Measurements from ENCODE around the gene PRKCE.

PRKCE gene

DNA sequence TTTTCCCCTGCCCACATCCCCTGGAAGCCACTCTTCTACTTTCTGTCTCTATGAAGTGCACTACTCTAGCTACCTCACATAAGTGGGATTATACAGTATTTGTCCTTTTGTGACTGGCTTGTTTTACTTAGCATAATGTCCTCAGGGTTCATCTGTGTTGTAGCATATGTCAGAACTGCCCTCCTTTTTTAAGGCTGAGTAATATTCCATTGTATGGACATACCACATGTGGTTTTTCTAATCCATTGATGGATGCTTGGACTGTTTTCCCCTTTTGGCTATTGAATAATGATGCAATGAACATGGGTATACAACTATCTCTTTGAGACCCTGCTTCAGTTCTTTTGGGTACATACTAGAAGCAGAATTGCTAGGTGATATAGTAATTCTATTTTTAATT lies 95.9 kb downstream of the PRKCE start:
- no peak for TF ChIP-seq ZNF274 (IDR thresholded peaks at IDR 0.05; ENCODE audit: low read depth, low read length)
- no peak overlapping the region for H3K4me3 ChIP-seq (ENCODE audit: low read length)

DNA sequence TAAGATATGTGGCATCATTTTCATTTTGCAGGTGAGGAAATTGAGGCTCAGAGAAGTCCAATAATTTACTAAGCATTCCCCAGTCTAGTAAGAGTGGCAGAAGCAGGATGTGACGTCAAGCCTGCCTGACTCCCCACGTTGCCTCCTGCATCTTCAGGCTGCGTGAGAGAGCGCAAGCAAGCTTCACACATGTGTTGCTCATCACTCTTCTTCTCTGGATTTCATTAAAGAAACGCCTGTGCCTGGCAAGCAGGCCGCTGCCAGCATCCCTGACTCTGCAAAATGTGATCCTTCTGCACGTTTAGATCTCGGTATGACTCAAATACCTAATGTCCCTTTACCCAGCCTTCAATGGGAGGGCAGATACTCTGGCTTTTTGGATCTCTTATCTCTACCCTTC lies 96.8 kb downstream of the PRKCE start:
- TF ChIP-seq ZNF274 (IDR thresholded peaks at IDR 0.05; ENCODE audit: low read depth, low read length): no peak
- H3K4me3 ChIP-seq (ENCODE audit: low read length): no peak overlapping the region

DNA sequence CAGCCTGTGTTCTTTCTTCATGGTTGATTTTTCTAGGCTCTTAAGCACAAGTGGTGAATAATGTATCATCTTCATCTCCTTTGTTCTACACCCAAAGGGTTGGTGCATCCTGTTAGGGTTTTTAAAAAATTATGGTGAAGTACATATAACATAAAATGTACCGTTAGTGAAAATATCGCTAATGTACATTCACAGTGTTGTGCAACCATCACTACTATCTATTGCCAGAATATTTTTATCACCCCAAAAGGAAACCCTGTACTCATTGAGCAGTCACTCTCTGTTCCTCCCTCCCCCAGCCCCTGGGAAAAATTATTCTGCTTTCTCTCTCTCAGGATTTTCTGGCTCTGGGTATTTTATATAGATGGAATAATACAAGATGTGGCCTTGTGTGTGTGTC lies 98.5 kb downstream of the PRKCE start:
- no peak for TF ChIP-seq ZNF274 (IDR thresholded peaks at IDR 0.05; ENCODE audit: low read depth, low read length)
- H3K4me3 ChIP-seq (ENCODE audit: low read length): no peak overlapping the region

DNA sequence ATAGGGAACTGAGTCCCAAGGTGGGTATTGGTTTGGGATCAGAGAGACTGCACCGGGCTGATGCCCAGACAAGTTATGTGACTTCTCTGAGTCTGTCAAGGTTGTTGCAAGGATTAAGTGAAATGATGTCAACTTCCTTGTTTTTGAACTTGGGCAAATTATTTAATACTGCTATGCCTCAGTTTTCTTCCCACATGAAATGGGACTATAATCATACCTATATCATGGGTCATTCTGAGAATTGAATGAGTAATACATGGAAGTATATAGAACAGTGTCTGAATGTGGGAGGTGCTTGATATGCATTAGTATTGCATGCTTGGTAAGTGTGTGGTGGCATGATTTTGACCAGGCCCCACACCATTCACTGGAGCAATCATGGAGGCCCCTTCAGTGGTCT lies 99.0 kb downstream of the PRKCE start:
- H3K4me3 ChIP-seq (ENCODE audit: low read length): no peak overlapping the region
- no peak for TF ChIP-seq ZNF274 (IDR thresholded peaks at IDR 0.05; ENCODE audit: low read depth, low read length)

DNA sequence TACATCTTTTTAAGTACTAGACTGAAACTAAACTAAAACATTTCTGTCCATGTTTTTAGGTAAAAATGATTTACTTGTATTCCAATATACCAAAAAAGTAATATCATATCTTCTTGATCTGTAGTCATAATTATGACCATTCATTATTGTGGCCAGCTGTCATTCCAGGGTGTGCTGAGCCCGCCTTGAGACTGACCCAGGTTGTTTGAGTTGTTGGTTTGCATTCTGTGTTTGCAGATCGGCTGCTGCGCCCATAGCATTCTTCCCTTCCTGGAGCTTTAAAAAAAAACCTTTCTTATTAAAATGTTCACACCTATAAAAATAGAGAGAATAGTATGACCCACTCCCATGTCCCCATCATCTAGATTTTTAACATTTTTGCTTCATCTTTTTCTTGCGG lies 101.9 kb downstream of the PRKCE start:
- no peak for TF ChIP-seq ZNF274 (IDR thresholded peaks at IDR 0.05; ENCODE audit: low read depth, low read length)
- no peak overlapping the region for H3K4me3 ChIP-seq (ENCODE audit: low read length)

DNA sequence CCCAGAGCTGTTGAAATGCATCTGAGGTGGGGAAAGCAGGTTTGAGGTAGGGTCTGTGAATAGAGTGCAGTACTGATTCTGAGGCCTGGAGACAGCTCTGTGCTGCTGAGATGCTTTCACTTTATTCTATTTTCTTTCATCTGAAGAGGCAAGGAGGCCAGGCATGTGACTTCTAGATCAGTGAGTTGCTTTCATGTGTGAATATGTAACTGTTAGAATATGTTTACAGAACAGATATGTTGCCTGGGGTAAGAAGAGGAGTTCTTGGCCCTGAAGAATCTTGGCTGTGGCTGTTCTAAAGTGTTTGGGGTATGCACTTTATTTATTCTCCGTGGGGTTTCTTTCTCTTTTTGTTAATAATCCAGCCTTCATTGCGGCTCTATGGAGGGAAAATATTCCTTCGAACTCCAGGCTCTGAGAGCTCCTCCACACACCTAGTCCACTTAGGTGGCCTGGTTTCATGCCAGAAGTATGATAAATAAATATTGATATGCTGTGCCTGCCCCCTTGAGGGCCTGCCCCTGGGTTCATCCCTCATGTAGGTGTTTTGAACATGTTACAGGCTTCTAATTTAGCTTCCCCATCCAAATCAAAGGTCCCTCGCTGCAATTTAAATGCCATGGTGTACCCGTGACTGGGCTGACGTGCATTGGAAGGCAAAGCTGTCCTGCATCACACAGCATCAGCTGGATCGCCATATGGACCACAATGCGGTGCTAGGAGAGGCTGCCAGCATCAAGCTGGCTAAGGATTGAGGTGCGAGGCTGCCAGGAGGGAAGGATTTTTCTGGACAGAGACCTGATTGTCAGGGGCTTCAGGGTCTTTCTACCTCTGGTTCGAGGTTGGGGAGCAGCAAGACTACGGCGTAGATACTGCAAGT lies 102.9 kb downstream of the PRKCE start:
- no peak for TF ChIP-seq ZNF274 (IDR thresholded peaks at IDR 0.05; ENCODE audit: low read depth, low read length)
- H3K4me3 ChIP-seq (ENCODE audit: low read length): no peak overlapping the region

DNA sequence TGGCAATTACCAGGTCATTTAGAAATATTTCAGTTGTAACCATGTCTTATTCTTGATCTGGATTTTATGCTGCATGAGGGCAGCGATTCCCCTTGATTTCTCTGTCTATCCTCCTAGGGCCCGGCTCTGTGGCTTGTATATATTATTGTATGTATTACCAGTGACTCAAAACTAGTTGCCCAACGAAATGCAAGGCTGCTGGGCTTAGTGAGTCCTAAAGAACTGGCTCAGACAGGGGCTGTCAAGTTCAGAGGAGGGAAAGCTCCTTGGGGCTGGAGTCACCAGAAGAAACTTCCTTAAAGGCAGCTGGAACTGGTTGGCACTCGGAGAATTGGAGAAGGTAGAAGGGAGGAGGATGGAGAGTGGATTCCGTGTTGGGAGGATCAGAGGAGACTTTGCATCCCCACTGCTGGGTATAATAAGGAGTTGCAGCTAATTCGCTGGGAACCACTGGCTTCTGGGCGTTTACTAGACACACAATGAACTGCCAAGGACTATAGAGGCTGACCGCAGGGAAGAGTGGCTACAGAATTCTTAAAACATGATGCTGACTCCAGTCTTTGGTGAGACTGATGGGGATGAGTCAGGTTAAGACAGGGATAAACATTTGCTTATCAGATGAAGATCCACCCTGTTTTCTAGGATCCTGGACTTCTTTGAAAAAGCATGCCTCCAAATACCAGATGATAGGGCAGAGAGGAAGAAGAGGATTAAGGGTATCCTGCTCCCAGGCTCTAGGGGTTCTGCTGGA lies 104.3 kb downstream of the PRKCE start:
- no peak overlapping the region for H3K4me3 ChIP-seq (ENCODE audit: low read length)
- no peak for TF ChIP-seq ZNF274 (IDR thresholded peaks at IDR 0.05; ENCODE audit: low read depth, low read length)

DNA sequence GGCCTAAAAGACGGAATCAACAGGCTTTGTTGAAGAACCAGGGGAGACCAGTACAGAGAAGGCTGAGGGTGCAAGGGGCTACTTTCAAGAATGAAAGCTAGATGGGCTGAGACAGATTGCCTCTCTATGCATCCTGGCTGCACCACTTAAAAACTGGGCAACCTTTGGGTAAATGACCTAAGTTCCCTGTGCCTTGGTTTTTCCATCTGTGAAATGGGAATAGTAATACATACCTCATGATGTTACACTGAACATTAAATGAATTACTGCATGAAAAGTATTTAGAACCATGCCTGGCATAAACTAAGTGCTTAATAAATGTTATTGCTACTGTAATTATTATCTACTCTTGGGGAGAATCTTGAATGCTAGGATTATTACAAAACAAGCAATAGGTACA lies 106.5 kb downstream of the PRKCE start:
- TF ChIP-seq ZNF274 (IDR thresholded peaks at IDR 0.05; ENCODE audit: low read depth, low read length): no peak
- no peak overlapping the region for H3K4me3 ChIP-seq (ENCODE audit: low read length)

DNA sequence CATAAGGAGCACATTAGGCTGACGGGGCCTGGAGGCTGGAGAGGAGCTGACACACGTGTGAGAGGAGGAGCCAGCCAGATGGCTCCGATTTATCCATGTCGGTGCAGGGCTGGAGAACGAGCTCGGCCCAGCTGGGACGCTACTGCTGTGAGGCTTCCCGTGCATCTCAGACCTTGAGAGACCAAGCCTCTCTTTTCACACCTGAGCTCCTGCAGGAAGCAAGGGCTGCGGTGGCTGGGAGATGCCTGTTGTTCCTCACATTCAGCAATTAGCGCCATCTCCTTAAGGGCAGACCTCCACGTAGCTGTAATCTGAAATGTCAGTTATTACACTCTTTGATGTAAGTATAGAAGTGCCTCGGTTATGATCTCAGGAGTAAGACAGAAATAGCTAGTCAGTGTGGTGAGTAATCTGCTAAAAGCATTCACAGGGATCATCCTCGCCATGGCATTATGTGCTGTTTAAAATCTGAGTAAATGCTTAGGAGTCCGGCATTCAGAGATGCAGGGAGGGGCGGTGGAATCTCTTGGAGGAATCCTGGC lies 107.9 kb downstream of the PRKCE start:
- no peak for TF ChIP-seq ZNF274 (IDR thresholded peaks at IDR 0.05; ENCODE audit: low read depth, low read length)
- no peak overlapping the region for H3K4me3 ChIP-seq (ENCODE audit: low read length)

DNA sequence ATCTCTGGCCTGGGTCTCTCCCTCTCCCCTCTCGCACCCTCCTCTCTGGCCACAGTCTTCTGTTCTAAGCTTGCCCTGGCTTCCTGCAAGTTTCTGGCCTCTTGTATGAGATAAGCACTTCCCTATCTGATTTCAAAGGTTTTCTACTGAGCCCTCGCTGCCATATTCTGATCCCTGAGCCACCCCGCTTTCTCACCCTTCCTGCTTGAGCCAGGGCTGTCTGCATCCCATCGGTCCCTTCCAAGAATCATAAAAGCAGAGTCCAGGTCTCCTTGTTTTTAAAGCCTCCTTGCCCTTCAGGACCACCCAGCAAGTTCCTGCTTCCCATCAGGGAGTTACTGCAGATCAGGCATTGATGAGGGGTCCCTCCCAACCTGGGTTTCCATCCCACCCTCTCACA lies 110.2 kb downstream of the PRKCE start:
- no peak for TF ChIP-seq ZNF274 (IDR thresholded peaks at IDR 0.05; ENCODE audit: low read depth, low read length)
- no peak overlapping the region for H3K4me3 ChIP-seq (ENCODE audit: low read length)

DNA sequence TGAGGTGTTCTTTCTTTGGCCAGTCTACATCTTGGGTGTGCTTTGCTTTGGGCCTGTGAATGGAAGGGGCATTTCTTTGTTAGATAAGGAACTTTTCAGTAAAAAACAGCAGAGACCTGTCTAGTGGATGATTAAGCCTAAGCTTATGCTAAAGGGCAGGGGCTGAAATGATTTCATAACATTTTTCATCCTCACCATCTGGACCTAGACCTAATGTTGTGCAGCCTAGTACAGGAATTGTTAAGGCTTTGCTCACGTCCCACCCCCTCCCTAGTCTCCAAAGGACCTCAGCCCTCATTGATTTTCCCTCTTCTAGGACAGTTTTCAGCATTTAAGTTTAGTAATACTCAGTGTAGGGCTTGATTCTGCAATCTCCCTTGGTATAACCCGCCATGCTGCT lies 111.8 kb downstream of the PRKCE start:
- no peak overlapping the region for H3K4me3 ChIP-seq (ENCODE audit: low read length)
- TF ChIP-seq ZNF274 (IDR thresholded peaks at IDR 0.05; ENCODE audit: low read depth, low read length): no peak

DNA sequence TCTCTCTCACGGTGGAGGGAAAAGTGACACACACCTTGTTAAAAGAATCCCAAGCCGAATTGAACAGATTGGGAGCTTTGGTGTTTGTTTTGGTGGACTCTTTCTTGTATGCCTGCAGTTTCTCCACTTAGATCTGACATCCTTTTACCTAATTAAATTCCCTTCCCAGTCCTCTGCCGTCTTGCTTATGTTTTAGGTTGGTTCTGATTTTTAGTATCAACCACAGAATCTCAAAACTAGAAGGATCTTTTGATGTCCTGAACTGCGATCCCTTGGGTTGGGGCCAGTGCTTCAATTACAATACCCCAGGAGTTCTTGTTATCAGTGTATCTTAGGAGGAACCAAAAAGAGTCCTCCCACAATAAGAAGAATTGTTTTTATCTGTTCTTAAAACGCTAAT lies 112.3 kb downstream of the PRKCE start:
- H3K4me3 ChIP-seq (ENCODE audit: low read length): no peak overlapping the region
- TF ChIP-seq ZNF274 (IDR thresholded peaks at IDR 0.05; ENCODE audit: low read depth, low read length): no peak

DNA sequence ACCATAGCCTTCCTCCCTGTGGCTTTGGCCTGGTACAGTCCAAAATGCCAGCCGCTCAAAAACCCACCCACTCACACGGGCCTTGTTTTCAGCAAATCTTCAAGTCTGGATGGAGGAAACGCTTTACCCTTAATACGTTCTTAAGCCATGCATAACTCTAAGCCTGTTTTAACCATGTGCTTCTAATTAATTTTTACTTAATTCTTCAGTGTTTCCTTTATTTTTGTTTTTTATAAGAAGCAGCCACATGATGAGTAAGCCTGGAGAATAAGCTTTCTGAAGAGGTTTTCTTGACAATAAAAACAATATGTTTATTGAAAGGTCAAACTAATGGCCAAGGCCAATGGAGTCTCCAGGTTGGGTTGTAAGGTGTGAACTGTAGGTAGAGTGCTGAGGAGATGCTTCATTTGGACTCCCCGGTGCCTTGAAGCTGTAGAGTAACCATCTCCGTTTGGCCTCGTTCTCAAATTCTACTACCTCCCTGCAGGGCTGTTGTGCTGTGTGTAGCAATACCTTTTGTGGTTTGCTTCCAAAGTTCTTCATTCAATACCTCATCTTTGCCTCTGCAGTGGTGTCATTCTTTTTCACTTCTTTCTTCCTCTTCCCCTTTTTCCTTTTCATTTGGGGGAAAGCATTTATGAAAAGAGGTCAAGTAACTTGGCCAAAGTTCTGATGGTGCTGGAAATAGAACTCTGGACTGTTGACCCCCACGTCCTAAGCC lies 113.7 kb downstream of the PRKCE start:
- no peak for TF ChIP-seq ZNF274 (IDR thresholded peaks at IDR 0.05; ENCODE audit: low read depth, low read length)
- H3K4me3 ChIP-seq (ENCODE audit: low read length): no peak overlapping the region

DNA sequence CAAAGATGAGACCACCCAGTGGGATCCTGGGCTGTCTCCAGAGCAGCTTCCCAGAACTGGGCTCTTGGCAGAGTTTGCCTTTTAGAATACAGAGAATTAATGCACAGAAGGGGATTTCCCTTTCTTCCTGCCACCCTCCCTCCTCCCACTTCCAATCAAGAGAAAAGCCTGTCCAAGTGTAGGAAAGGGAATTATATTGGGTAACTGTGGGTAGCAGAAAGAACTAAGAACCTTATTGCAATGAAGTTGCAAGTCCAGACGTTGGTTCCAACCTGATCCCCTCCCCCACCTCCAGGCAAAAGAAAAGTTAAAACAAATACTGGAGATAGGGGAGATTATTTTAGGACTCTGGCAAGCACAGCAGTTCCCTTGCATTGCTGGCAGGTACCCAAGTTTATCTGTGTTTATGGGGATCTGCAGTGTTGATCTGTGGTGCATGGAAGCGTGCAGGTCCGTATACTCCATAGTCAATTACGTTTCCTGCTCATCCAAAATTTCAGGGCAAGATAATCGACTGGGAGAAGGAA lies 114.3 kb downstream of the PRKCE start:
- no peak overlapping the region for H3K4me3 ChIP-seq (ENCODE audit: low read length)
- no peak for TF ChIP-seq ZNF274 (IDR thresholded peaks at IDR 0.05; ENCODE audit: low read depth, low read length)

Data from GM08714 (cell line).